SK-N-SH (cell line): ENCODE data around the gene MTHFD2L. TPM values are rescaled to one million over a fixed set of nuclear protein-coding genes. Genes with fewer than 3 reads are reported as not detected.
A peak's percentile ranks its signal among the peaks of the same experiment; 100 is the strongest.

ENCODE experiments used
- CTCF ChIA-PET: fragments of 300-600, 350-600 bp; formaldehyde crosslinking; extraction: SDS; loops from one replicate; lab custom pipeline; 2021; lab: Yijun Ruan, JAX
- POLR2A ChIA-PET: fragments of 350-600 bp; sonication (Branson Sonifier 250); formaldehyde crosslinking; extraction: SDS; loops from one replicate; lab custom pipeline; 2020; ENCODE audit warnings: antibody characterized with exemption, inconsistent platforms; lab: Yijun Ruan, JAX
- DNase-seq: peaks from one replicate; pipeline ENCODE4 v3.0.0; 2012
- H2AFZ ChIP-seq: fragments of 200-600 bp; sonication (generic); 2 replicates; pipeline ENCODE4 v1.8.1; 2016; ENCODE audit warnings: antibody characterized with exemption, mild to moderate bottlenecking, low read depth
- H3F3A ChIP-seq: fragments of 200-600 bp; sonication (generic); replicated peaks from 2 replicates; pipeline ENCODE3; 2016; ENCODE audit warnings: antibody characterized with exemption, mild to moderate bottlenecking; ENCODE audit not compliant: insufficient read depth
- H3K27ac ChIP-seq, 2 experiments: fragments of 200-500 bp in 1 of 2; fragments of 200-600 bp in 1 of 2; sonication (Bioruptor generic) in 1 of 2; sonication (generic), shearing (Covaris generic) in 1 of 2; 2 replicates each; pipeline versions ENCODE4 v1.5.1 to v1.6.1; 2014 to 2016; ENCODE audit warnings: low read depth in 2 of 2, inconsistent platforms in 1 of 2, low read length in 1 of 2, mild to moderate bottlenecking in 1 of 2, mixed read lengths in 1 of 2
- H3K27me3 ChIP-seq: fragments of 200-600 bp; sonication (generic), shearing (Covaris generic); 2 replicates; pipeline ENCODE4 v1.6.1; 2016; ENCODE audit warnings: mixed run types; ENCODE audit not compliant: insufficient read depth
- H3K36me3 ChIP-seq, 2 experiments: fragments of 200-500 bp in 1 of 2; fragments of 200-600 bp in 1 of 2; sonication (Bioruptor generic) in 1 of 2; sonication (generic) in 1 of 2; replicated peaks in 1 of 2; 2 replicates each; pipeline versions ENCODE3 to v1.5.1; 2014 to 2016; ENCODE audit warnings: low read length in 1 of 2, mild to moderate bottlenecking in 1 of 2; ENCODE audit not compliant: insufficient read depth in 2 of 2, control insufficient read depth in 1 of 2
- H3K4me1 ChIP-seq, 2 experiments: fragments of 200-500 bp in 1 of 2; fragments of 200-600 bp in 1 of 2; sonication (Bioruptor generic) in 1 of 2; sonication (generic), shearing (Covaris generic) in 1 of 2; 2 replicates each; pipeline versions ENCODE4 v1.5.1 to v1.6.1; 2014 to 2016; ENCODE audit warnings: low read depth in 1 of 2, low read length in 1 of 2, mixed run types in 1 of 2; ENCODE audit not compliant: insufficient read depth in 2 of 2, control insufficient read depth in 1 of 2
- H3K4me2 ChIP-seq: fragments of 200-600 bp; sonication (generic), shearing (Covaris generic); 2 replicates; pipeline ENCODE4 v1.6.1; 2017; ENCODE audit warnings: mixed run types
- H3K4me3 ChIP-seq, 2 experiments: fragments of 200-500 bp in 1 of 2; fragments of 200-600 bp in 1 of 2; sonication (Bioruptor generic) in 1 of 2; sonication (generic), shearing (Covaris generic) in 1 of 2; 2 replicates each; pipeline versions ENCODE4 v1.5.1 to v1.8.1; 2014 to 2016; ENCODE audit warnings: low read depth in 2 of 2, inconsistent platforms in 1 of 2, low read length in 1 of 2, mild to moderate bottlenecking in 1 of 2, mixed read lengths in 1 of 2, moderate library complexity in 1 of 2
- H3K79me2 ChIP-seq: fragments of 200-600 bp; sonication (generic); 2 replicates; pipeline ENCODE4 v1.8.1; 2017; ENCODE audit warnings: mild to moderate bottlenecking; ENCODE audit not compliant: insufficient read depth
- H3K9ac ChIP-seq: fragments of 200-600 bp; sonication (generic); 2 replicates; pipeline ENCODE4 v1.6.1; 2017; ENCODE audit warnings: mixed run types
- H3K9me2 ChIP-seq: fragments of 200-600 bp; sonication (generic); 2 replicates; pipeline ENCODE4 v1.6.1; 2017; ENCODE audit warnings: mixed run types
- H3K9me3 ChIP-seq: fragments of 200-600 bp; sonication (generic); 2 replicates; pipeline ENCODE4 v1.6.1; 2017; ENCODE audit warnings: mixed run types, mild to moderate bottlenecking, moderate library complexity
- H4K20me1 ChIP-seq: fragments of 200-600 bp; sonication (generic); 2 replicates; pipeline ENCODE4 v1.6.1; 2017; ENCODE audit warnings: mild to moderate bottlenecking, mixed run types; ENCODE audit not compliant: insufficient read depth
- GABPA ChIP-seq: IDR thresholded peaks from 2 replicates; pipeline ENCODE4 v1.4.0; 2012; ENCODE audit warnings: low read depth, mild to moderate bottlenecking
- MEF2A ChIP-seq: IDR thresholded peaks from 2 replicates; pipeline ENCODE4 v1.4.0; 2012; ENCODE audit warnings: low read depth, borderline replicate concordance
- NFIC ChIP-seq: IDR thresholded peaks from 2 replicates; pipeline ENCODE4 v1.4.0; 2012; ENCODE audit warnings: borderline replicate concordance
- WGBS: methylation state at CpG from one replicate; pipeline ENCODE4 v1.1.6; 2017; ENCODE audit warnings: low lambda C conversion rate; 5-methylcytosine and 5-hydroxymethylcytosine counted together
- polyA plus RNA-seq, 3 experiments: library from polyadenylated mRNA; depleted of rRNA; stranded (reverse); fragments of >200 nt; gene quantifications; 2 replicates each; pipeline ENCODE4 v1.2.3, GENCODE V29; 2012
- TF ChIP-seq, protein P1 (sequence below): fragments of 200-600 bp; sonication (generic); IDR thresholded peaks from 2 replicates; pipeline ENCODE4 v1.6.1; 2017; ENCODE audit warnings: antibody characterized with exemption, mild to moderate bottlenecking, moderate library complexity
- TF ChIP-seq, protein P2 (sequence below): IDR thresholded peaks from 2 replicates; pipeline ENCODE4 v1.6.1; 2012; ENCODE audit warnings: mild to moderate bottlenecking, low read depth, low read length, moderate library complexity

Gene MTHFD2L
- polyA plus RNA-seq, 1 of the 3 experiments (the other 2 are of a cell fraction), result 4.8 TPM

DNA sequence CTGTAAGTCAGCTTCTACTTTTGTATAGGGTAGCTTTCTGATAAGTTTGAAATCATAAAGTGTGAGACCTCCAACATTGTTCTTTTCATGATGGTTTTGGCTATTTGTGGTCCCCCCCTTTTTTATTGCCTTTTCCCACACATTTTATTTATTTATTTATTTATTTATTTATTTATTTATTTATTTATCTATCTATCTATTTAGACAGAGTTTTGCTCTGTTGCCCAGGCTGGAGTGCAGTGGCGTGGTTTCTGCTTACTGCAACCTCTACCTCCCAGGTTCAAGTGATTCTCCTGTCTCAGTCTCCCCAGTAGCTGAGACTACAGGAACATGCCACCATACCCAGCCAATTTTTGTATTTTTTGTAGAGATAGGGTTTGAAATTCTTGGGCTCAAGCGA, 9.7 kb upstream of the MTHFD2L start:
- Histone ChIP-seq H3K36me3 (no peaks in the 10 kb centered on the region), H3K4me3 (no peak overlapping the region), H4K20me1 (no peaks in the 10 kb centered on the region), H3K79me2 (no peaks in the 10 kb centered on the region), H3K27ac (no peak overlapping the region), H2AFZ (no peak overlapping the region), H3K9ac (no peak overlapping the region), H3K4me1 (no peaks in the 10 kb centered on the region), H3K4me2 (no peak overlapping the region), H3K9me3 (no peaks in the 10 kb centered on the region), H3K27me3 (peaks cover 23% of the 10 kb centered on the region; the same call in 1 of the 2 replicates), H3F3A (no peaks in the 10 kb centered on the region), H3K9me2 (0 out of 2 replicates have a peak, but pooled peaks cover 6% of the 10 kb centered on the region)
- ChIA-PET CTCF (no interaction called here), POLR2A (no interaction called here)
- no peak for DNase-seq
- TF ChIP-seq MEF2A, result no peak
- WGBS, result 17% methylated on average over 2 of the region's 2 CpGs

DNA sequence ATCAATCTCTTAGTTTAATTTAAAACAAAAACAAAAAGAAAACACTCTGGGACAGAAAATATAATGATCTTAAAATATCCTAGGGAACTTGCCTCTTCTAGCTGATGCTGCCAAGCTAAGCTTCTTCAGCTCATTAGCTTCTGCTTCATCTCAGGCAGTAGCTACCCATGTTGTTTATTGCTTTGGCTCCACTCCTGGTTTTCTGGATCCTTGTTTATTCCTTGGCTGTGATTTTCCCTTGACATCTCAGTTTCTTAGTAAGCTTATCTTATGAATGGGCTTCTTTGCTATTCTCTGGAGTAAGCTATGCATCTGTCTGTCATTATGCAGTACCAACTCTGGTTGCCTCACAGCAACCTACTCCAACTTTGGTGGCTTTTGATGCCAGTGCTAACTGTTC, 5.1 kb upstream of the MTHFD2L start:
- H3K4me2 ChIP-seq, result no peak overlapping the region
- peaks cover 8% of the 10 kb centered on the region for H3F3A ChIP-seq
- no peaks in the 10 kb centered on the region for H3K79me2 ChIP-seq
- peaks cover 4% of the 10 kb centered on the region; the same call in 1 of the 2 replicates for H3K27me3 ChIP-seq
- no peak overlapping the region for H3K9ac ChIP-seq
- peak overlapping the region; percentile 13; the same call in 1 of the 2 replicates for H2AFZ ChIP-seq
- no peak for DNase-seq
- no peaks in the 10 kb centered on the region for H3K9me3 ChIP-seq
- no peaks in the 10 kb centered on the region for H3K36me3 ChIP-seq
- H3K27ac ChIP-seq, result no peak overlapping the region
- 0 out of 2 replicates have a peak, but pooled peaks cover 6% of the 10 kb centered on the region for H3K9me2 ChIP-seq
- POLR2A ChIA-PET, result no interaction called here
- CTCF ChIA-PET, result interaction anchor here (0.7 to 1.4 kb wide), 2 partner anchors 18 to 19 kb away, joined by 3 to 4 read pairs; no protein-coding TSS in a partner anchor
- H4K20me1 ChIP-seq, result no peaks in the 10 kb centered on the region
- TF ChIP-seq, protein P1, sequence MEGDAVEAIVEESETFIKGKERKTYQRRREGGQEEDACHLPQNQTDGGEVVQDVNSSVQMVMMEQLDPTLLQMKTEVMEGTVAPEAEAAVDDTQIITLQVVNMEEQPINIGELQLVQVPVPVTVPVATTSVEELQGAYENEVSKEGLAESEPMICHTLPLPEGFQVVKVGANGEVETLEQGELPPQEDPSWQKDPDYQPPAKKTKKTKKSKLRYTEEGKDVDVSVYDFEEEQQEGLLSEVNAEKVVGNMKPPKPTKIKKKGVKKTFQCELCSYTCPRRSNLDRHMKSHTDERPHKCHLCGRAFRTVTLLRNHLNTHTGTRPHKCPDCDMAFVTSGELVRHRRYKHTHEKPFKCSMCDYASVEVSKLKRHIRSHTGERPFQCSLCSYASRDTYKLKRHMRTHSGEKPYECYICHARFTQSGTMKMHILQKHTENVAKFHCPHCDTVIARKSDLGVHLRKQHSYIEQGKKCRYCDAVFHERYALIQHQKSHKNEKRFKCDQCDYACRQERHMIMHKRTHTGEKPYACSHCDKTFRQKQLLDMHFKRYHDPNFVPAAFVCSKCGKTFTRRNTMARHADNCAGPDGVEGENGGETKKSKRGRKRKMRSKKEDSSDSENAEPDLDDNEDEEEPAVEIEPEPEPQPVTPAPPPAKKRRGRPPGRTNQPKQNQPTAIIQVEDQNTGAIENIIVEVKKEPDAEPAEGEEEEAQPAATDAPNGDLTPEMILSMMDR, result no peak
- TF ChIP-seq GABPA (no peak), MEF2A (no peak), NFIC (no peak)
- TF ChIP-seq, protein P2, sequence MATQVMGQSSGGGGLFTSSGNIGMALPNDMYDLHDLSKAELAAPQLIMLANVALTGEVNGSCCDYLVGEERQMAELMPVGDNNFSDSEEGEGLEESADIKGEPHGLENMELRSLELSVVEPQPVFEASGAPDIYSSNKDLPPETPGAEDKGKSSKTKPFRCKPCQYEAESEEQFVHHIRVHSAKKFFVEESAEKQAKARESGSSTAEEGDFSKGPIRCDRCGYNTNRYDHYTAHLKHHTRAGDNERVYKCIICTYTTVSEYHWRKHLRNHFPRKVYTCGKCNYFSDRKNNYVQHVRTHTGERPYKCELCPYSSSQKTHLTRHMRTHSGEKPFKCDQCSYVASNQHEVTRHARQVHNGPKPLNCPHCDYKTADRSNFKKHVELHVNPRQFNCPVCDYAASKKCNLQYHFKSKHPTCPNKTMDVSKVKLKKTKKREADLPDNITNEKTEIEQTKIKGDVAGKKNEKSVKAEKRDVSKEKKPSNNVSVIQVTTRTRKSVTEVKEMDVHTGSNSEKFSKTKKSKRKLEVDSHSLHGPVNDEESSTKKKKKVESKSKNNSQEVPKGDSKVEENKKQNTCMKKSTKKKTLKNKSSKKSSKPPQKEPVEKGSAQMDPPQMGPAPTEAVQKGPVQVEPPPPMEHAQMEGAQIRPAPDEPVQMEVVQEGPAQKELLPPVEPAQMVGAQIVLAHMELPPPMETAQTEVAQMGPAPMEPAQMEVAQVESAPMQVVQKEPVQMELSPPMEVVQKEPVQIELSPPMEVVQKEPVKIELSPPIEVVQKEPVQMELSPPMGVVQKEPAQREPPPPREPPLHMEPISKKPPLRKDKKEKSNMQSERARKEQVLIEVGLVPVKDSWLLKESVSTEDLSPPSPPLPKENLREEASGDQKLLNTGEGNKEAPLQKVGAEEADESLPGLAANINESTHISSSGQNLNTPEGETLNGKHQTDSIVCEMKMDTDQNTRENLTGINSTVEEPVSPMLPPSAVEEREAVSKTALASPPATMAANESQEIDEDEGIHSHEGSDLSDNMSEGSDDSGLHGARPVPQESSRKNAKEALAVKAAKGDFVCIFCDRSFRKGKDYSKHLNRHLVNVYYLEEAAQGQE, result no peak
- H3K4me3 ChIP-seq, result no peak overlapping the region
- peaks cover 3 to 7% of the 10 kb centered on the region in 2 experiments; a peak in 2 of 4 replicates for H3K4me1 ChIP-seq
